GM23248 (cell line): ENCODE results near the gene OR2T12.

ENCODE experiments used
- EZH2 ChIP-seq: fragments of 200-600 bp; sonication (generic); IDR thresholded peaks from 2 replicates; pipeline ENCODE4 v1.6.1; 2018; ENCODE audit warnings: antibody characterized with exemption, mild to moderate bottlenecking; ENCODE audit not compliant: insufficient read depth, poor library complexity, severe bottlenecking
- EZH2phosphoT487 ChIP-seq: fragments of 200-600 bp; sonication (generic); IDR thresholded peaks from 2 replicates; pipeline ENCODE4 v1.6.1; 2018; ENCODE audit warnings: antibody characterized with exemption, moderate library complexity, mild to moderate bottlenecking, low read depth; ENCODE audit not compliant: insufficient read depth

DNA sequence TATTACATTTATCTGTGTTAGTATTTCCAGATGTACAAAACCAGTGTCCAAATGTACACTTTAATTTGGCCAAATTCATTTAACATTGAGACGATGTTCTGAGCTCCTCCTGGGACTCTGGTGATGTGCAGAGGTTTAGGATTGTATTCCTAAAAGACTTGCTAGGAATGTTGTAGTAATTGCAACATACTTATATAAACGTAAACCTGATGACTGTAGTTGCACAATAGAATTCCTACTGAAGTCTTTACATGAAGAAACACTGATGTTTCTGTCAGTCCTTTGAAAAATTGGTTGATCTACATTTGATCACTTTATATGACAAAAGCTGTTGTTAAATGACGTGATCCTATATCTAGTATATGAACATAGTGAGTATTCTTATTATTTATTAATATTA, 40.2 kb upstream of the OR2T12 start:
- no peak for TF ChIP-seq EZH2
- no peak for TF ChIP-seq EZH2phosphoT487
